Keratinocyte (primary cell): ENCODE results near the gene SEMA7A. TPM values are rescaled to one million over a fixed set of nuclear protein-coding genes. Genes with fewer than 3 reads are reported as not detected.

ENCODE experiments used
- DNase-seq: peaks from one replicate; pipeline ENCODE4 v3.0.0-alpha.2; 2011; ENCODE audit warnings: low read depth, missing footprints, low spot score
- FAIRE-seq: peaks from 2 replicates; lab custom pipeline; 2011; peaks lifted over from hg19 to GRCh38; lab: Jason Lieb, UNC
- H2AFZ ChIP-seq: 2 replicates; pipeline ENCODE4 v1.6.0; 2012; ENCODE audit warnings: low read length, control low read depth, inconsistent platforms; ENCODE audit not compliant: control insufficient read depth
- H3K27ac ChIP-seq: 2 replicates; pipeline ENCODE4 v1.5.1; 2011; ENCODE audit warnings: low read length; ENCODE audit not compliant: control insufficient read depth, insufficient read depth
- H3K27me3 ChIP-seq: 3 replicates; pipeline ENCODE4 v1.6.0; 2011; ENCODE audit warnings: low read length; ENCODE audit not compliant: control insufficient read depth, insufficient read depth; ENCODE audit errors: extremely low read depth
- H3K36me3 ChIP-seq, 2 experiments: 2 replicates in 1 of 2; 3 replicates in 1 of 2; pipeline ENCODE4 v1.5.1; 2011; ENCODE audit warnings: low read length in 2 of 2, mild to moderate bottlenecking in 1 of 2; ENCODE audit not compliant: control insufficient read depth in 2 of 2, insufficient read depth in 2 of 2; ENCODE audit errors: extremely low read depth in 1 of 2
- H3K4me1 ChIP-seq: 3 replicates; pipeline ENCODE4 v1.5.1; 2011; ENCODE audit warnings: low read length; ENCODE audit not compliant: control insufficient read depth, insufficient read depth; ENCODE audit errors: extremely low read depth
- H3K4me2 ChIP-seq: 3 replicates; pipeline ENCODE4 v1.6.0; 2011; ENCODE audit warnings: low read depth, low read length; ENCODE audit not compliant: control insufficient read depth, insufficient read depth; ENCODE audit errors: extremely low read depth
- H3K4me3 ChIP-seq, 3 experiments: fragments of 200-600 bp in 1 of 3; sonication (generic) in 1 of 3; 2 replicates in 2 of 3; 3 replicates in 1 of 3; pipeline ENCODE4 v1.5.1; 2011 to 2016; ENCODE audit warnings: low read length in 3 of 3, mild to moderate bottlenecking in 3 of 3, control low read depth in 2 of 3, inconsistent platforms in 1 of 3, low read depth in 1 of 3, mixed read lengths in 1 of 3, mixed run types in 1 of 3, moderate library complexity in 1 of 3; ENCODE audit not compliant: control insufficient read depth in 2 of 3, insufficient read depth in 2 of 3; ENCODE audit errors: extremely low read depth in 1 of 3
- H3K79me2 ChIP-seq: 2 replicates; pipeline ENCODE4 v1.6.0; 2012; ENCODE audit warnings: low read length; ENCODE audit not compliant: control insufficient read depth, insufficient read depth
- H3K9ac ChIP-seq: 3 replicates; pipeline ENCODE4 v1.6.0; 2011; ENCODE audit warnings: low read length; ENCODE audit not compliant: control insufficient read depth, insufficient read depth; ENCODE audit errors: extremely low read depth
- H3K9me1 ChIP-seq: 3 replicates; pipeline ENCODE4 v1.6.0; 2011; ENCODE audit warnings: low read length; ENCODE audit not compliant: control insufficient read depth, insufficient read depth; ENCODE audit errors: extremely low read depth
- H3K9me3 ChIP-seq: 2 replicates; pipeline ENCODE4 v1.5.1; 2012; ENCODE audit warnings: low read depth, low read length; ENCODE audit not compliant: control insufficient read depth
- H4K20me1 ChIP-seq: 3 replicates; pipeline ENCODE4 v1.6.0; 2011; ENCODE audit warnings: low read length; ENCODE audit not compliant: control insufficient read depth, insufficient read depth; ENCODE audit errors: extremely low read depth
- EZH2 ChIP-seq: IDR thresholded peaks from one replicate; pipeline ENCODE4 v1.6.1; 2012; ENCODE audit warnings: inconsistent platforms, mild to moderate bottlenecking, low read length, moderate library complexity
- dilution Hi-C: fragments of 300-500 bp; cut with MboI; formaldehyde crosslinking; loops from one replicate; pipeline ENCODE4 v1.7.0; 2020; ENCODE audit warnings: low sequenced_read_pairs; ENCODE audit not compliant: extremely low pct_ligation_motif_present
- polyA plus RNA-seq, 5 experiments: library from polyadenylated mRNA; depleted of rRNA in 3 of 5; stranded (reverse) in 3 of 5; stranded (forward) in 1 of 5; unstranded in 1 of 5; fragments of >200 nt; gene quantifications; 1 replicate in 1 of 5; 2 replicates in 3 of 5; 3 replicates in 1 of 5; pipeline versions ENCODE4 v1.2.1 to v1.2.3, GENCODE V29; 2011 to 2012; ENCODE audit warnings: missing spikeins in 2 of 5, low read depth in 1 of 5, low replicate concordance in 1 of 5
- TF ChIP-seq, protein P1 (sequence below), 3 experiments: IDR thresholded peaks in 1 of 3; conservative IDR thresholded peaks in 1 of 3; optimal IDR thresholded peaks in 1 of 3; 2 replicates in 2 of 3; 3 replicates in 1 of 3; pipeline versions ENCODE3 to v1.5.1; 2011; ENCODE audit warnings: low read length in 3 of 3, mild to moderate bottlenecking in 3 of 3, moderate library complexity in 2 of 3, control low read depth in 1 of 3, inconsistent platforms in 1 of 3; ENCODE audit not compliant: insufficient read depth in 2 of 3; ENCODE audit errors: extremely low read depth in 1 of 3

SEMA7A gene
- polyA plus RNA-seq, 1 donor (not counting 4 experiments of a cell fraction or from before 2014, with no cell fraction given), result 8.0 TPM

DNA sequence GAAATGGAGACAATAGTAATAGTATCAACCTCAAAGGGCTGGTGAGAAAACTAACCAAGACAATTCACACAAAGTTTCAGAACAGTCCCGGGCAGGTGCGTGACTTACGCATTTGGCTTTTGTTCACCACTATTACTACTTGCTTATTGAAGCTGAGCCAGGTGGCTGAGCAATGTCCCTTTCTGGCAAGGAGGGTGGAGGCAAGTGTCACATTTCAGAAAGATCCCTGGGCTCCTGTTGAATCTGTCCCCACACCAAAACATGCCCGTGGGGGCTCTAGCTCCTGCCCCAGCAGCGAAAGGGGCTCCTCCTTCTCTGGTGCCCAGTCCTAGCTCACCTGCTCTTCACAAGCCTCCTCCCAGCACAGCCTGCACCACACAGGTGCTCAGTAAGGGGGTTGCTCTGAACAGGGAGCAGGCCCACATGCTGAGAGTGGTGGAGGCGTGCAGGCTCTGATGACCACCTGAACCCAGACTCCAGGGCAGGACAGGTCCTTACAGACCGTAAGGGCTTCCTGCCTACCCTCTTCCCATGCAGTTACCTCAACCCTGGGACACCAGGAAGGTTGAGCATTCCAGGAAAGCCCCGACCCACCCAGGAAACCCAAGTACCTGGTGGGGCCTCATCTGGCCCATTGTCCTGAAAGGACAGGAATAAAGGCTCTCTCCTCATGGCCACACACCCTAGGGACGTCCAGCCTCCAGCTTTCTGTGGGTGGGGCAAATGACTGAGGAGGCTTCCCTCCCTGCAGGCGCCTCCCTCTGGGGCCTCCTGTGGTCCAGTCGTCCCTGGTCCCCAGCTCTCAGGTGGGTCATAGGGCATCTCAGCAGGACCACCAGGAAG is 32.6 kb downstream of the SEMA7A start:
- Histone ChIP-seq H3K27me3 (no peaks in the 10 kb centered on the region), H3K4me2 (peak overlapping the region; percentile 20), H3K9me1 (peaks cover 2% of the 10 kb centered on the region), H3K9me3 (no peaks in the 10 kb centered on the region), H3K4me3 (no peak overlapping the region), H3K4me1 (peaks cover 58% of the 10 kb centered on the region), H4K20me1 (no peaks in the 10 kb centered on the region), H3K27ac (peak overlapping the region; percentile 80), H2AFZ (no peak overlapping the region), H3K79me2 (no peaks in the 10 kb centered on the region), H3K9ac (peak overlapping the region; percentile 55), H3K36me3 (no peaks in the 10 kb centered on the region)
- dilution Hi-C loops, result no loop called here
- no peak for TF ChIP-seq EZH2
- TF ChIP-seq, protein P1, sequence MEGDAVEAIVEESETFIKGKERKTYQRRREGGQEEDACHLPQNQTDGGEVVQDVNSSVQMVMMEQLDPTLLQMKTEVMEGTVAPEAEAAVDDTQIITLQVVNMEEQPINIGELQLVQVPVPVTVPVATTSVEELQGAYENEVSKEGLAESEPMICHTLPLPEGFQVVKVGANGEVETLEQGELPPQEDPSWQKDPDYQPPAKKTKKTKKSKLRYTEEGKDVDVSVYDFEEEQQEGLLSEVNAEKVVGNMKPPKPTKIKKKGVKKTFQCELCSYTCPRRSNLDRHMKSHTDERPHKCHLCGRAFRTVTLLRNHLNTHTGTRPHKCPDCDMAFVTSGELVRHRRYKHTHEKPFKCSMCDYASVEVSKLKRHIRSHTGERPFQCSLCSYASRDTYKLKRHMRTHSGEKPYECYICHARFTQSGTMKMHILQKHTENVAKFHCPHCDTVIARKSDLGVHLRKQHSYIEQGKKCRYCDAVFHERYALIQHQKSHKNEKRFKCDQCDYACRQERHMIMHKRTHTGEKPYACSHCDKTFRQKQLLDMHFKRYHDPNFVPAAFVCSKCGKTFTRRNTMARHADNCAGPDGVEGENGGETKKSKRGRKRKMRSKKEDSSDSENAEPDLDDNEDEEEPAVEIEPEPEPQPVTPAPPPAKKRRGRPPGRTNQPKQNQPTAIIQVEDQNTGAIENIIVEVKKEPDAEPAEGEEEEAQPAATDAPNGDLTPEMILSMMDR (optimal IDR thresholded peaks at IDR 0.05 in 1 of 3, IDR thresholded peaks at IDR 0.05 in 1 of 3, conservative IDR thresholded peaks at IDR 0.05 in 1 of 3; ENCODE audit: extremely low read depth in 1 of 3, insufficient read depth in 2 of 3, low read length in 3 of 3), result no peak
- DNase-seq (no peak), FAIRE-seq (peak; percentile 29)

- Histone ChIP-seq H2AFZ (no peak overlapping the region), H3K9ac (peak overlapping the region; percentile 68), H3K36me3 (no peaks in the 10 kb centered on the region), H3K9me1 (peaks cover 2% of the 10 kb centered on the region), H3K79me2 (no peaks in the 10 kb centered on the region), H3K9me3 (no peaks in the 10 kb centered on the region), H3K4me1 (peaks cover 65% of the 10 kb centered on the region), H3K4me3 (no peak overlapping the region), H3K4me2 (peak overlapping the region; percentile 64), H4K20me1 (no peaks in the 10 kb centered on the region), H3K27ac (peak overlapping the region; percentile 80), H3K27me3 (no peaks in the 10 kb centered on the region)
- dilution Hi-C loops, result no loop called here
- TF ChIP-seq, protein P1 (optimal IDR thresholded peaks at IDR 0.05 in 1 of 3, IDR thresholded peaks at IDR 0.05 in 1 of 3, conservative IDR thresholded peaks at IDR 0.05 in 1 of 3; ENCODE audit: extremely low read depth in 1 of 3, insufficient read depth in 2 of 3, low read length in 3 of 3), result no peak
- TF ChIP-seq EZH2, result no peak
- no peak for DNase-seq
- no peak for FAIRE-seq
These were observed 33.4 kb downstream of the SEMA7A start for GRCh38 chr15:74400313-74400860.
